RKO (cell line): ENCODE results near the gene MACROD2.
A peak's percentile ranks its signal among the peaks of the same experiment; 100 is the strongest.

Experiments used
- DNase-seq: peaks from one replicate; pipeline ENCODE4 v3.0.0-alpha.2; 2016; ENCODE audit warnings: low spot score

The MACROD2 gene

DNA sequence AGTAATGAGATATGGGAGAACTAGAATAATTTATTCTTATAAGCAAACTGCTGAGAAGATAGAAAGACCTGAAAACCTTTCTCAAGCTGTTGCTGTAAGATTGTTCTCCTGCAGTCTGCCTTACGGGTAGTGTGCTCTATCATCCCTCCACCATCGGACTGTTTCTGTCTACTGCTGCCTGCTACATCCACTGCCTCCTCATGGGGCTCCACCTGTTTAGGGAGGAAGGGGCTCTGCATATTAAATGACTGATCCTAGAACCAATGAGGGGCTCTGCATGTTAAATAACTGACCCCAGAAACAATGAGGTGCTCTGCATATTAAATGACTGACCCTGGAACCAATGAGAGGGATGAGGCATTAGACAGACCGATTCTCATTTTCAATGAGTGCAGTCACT is 1923.3 kb downstream of the MACROD2 start:
- DNase-seq: no peak

DNA sequence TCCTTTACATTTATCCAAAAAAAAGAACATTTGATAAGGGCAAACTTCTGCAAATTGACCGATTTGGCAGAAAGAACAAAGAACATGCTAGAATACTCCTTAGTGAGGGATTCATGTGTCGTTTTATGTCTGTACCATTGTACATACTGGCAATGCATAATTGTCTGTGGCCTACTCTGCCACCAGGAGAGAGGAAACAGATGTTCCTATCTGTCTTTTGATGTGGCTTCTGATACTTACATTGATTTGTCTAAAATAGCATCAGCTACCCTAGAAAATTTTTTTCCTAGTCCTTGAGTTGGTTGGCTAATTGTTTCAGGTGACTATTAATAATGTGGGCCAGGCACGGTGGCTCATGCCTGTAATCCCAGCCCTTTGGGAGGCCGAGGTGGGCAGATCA is 1923.8 kb downstream of the MACROD2 start:
- DNase-seq: no peak

DNA sequence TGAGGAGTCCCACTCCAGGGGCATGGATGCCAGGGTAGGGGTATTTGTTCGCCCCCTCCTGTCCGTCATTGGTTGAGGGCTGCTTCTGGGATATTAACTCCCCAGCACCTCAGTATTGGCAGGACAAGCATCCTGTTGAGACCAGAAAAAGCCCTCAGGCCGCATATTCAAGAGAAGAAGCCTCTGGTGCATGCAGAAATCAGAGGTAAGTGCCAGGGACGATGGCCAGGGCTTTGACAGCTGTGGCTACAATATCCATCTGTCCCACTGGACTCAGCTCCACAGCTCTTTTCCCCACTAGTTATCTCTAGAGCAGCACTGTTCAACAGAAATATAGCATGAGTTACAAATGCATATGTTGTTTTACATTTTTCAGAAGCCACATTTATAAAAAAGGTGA is 1926.6 kb downstream of the MACROD2 start:
- no peak for DNase-seq

DNA sequence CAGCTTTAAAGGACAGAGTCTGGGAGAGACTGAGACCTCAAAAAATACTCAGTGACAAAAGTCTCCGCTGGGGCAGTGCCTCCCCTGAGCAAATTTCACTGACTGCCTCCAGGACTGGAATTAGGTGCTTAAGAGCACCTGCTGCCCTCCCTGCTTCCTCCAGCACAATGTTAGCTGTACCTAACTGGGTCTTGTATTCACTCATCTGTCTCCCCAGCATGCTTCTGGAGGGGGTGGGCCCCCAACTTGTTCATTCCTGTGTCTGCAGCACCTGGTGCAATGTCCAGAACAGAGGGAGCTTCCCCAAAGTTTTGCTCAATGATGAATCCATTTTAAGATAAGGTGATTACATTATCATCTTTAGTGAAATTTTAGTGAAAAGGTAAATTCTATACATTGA is 1927.2 kb downstream of the MACROD2 start:
- no peak for DNase-seq

DNA sequence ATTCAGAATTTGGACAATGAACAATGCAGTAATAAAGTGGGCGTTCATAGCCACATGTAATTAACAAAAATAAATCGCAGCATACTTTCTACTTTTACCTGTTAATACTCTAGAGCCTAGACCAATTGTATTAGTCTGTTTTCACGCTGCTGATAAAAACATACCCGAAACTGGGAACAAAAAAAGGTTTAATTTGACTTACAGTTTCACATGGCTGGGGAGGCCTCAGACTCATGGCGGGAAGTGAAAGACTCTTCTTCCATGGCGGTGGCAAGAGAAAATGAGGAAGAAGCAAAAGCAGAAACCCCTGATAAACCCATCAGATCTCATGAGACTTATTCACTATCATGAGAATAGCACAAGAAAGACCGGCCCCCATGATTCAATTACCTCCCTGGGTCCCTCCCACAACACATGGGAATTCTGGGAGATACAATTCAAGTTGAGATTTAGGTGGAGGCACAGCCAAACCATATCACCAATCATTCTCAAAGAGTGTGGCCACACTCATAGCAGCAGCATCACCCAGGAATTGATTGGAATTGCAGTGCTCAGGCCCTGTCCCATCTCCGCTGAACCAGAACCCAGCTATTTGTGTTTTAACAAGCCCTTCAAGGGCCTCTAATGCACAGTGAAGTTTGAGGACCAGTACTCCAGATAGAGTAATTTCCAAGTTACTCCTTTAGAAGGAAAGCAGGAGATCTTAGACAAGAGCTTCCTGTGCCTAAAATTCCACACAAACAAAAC is 1927.9 kb downstream of the MACROD2 start:
- no peak for DNase-seq

DNA sequence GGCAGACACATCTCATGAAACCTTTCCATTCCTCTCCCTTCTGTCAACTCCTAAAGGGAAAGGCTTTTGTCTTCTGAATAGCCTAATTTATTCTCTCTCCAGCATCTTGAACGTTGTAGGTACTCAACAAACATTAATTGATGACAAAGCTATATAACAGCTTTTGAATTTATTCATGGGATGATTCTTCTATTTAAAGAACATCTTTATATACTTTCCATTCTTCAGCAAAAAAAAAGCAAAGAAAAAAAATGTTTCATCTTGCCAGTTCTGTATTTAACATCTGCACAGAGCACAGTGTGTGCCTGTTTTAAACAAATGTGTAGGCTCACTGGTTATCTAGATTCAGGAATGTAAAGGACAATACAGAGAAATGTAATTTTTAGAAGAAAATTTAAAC is 1929.2 kb downstream of the MACROD2 start:
- no peak for DNase-seq

DNA sequence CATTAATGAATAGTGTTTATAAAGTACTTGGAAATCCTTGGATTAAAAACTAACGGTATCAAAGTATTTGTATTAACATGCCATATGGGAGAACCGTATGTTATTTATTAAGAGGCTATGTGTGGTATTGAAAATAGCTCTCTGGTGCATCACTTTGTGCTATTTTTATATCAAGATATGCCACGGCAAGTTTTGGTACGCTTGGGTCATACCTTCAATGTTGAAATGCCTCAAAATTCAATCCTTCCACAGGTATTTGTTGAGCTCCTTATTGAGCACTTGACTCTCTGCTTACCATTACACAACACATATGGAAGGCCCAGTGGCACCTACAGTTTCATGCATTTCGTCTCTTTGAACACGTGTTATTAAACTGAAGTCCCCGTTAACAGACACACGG is 1930.1 kb downstream of the MACROD2 start:
- DNase-seq: no peak

DNA sequence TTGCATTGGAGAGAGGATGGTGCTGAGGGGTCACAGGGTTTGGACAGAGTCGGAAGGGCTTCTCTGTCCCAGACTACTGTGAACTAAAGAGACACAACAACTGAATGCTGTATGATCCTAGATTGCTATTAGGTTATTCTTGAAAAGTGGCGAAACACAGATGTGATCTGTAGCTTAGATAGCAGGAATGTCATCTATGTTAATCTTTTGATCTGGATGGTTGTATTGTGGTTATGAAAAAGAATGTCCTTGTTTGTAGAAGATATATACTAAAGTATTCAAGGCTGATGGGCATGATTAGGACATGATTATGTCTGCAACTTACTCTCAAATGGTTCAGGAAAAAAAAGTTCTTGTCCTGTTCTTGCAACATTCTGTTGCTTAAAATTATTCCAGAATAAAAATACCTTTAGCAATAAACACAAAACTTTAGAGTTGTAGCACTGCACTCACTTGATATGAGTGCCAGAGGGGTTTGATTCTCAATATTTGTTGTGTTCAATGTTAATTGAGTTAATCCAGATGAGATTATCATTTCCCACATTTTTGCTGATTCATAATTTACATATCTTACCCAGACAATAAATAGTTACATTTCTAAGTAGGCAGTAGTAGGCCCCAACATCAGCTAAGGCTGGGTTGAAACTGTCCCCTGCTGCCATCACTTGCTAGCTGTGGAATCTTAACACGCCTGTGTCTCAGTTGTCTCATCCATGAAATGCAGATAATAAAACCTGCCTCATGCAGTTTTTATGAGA is 1932.8 kb downstream of the MACROD2 start:
- no peak for DNase-seq

DNA sequence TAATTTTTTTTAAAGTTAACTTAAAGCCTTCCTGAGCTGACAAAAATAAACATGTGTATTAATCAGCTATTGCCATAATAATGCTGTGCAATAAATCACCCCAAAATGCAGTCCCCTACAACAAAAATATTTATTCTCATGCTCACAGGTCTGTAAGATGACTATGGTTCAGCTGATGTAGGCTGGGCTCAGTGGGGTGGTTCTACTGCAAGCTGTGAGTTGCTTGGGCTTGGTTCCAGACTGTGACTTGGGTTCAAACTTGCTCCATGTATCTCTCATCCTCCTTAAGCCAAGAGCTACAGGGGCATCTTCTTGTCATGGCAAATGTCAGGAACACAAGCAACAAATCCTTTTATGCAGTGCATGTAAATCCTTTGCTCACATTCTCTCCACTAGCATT is 1933.6 kb downstream of the MACROD2 start:
- no peak for DNase-seq

DNA sequence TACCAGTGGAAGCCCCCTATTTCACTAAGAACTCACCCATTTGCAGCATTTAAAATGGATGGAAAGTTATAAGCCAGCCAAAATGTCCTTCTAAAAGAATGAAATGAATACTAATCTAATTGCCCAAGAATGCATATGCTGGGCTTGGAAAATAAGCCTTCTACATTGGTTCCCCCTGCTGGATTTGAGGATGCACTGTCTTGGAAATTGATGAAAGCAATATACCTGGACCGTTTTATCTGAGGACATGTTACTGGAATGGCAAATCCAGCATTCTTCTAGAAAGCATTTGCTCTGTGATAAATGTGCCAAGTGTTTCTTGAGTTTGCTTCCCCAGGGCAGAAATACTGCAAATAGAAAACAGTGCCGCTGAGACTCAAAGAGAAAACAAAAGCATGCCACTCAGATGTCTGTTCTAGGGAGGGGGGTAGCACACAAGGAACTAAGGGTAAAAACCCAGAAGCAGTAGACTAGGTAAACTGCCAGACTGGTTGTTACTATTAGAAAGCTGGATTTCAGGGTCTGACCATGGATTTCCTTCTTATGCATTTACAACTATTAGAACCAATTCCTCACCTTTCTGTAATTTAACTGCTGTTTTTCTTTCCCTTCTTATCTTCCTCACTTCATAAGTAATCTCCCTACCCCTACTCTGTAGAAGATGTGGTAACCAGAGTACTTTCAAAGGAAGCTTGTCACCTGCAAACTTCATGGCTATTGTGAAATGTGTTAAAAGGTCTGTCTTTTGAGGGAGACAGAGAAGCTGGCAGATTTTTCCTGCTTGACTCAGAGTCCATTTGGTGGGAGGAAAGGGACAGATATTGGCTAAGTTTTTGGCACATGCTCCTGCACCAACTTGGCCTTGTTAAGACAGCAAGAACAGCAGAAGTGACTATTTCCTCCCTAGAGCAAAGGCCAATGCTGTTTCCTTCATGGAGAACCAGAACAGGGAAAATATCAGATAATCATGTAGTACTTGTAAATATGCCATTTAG is 1935.3 kb downstream of the MACROD2 start:
- peak; percentile 60 for DNase-seq

DNA sequence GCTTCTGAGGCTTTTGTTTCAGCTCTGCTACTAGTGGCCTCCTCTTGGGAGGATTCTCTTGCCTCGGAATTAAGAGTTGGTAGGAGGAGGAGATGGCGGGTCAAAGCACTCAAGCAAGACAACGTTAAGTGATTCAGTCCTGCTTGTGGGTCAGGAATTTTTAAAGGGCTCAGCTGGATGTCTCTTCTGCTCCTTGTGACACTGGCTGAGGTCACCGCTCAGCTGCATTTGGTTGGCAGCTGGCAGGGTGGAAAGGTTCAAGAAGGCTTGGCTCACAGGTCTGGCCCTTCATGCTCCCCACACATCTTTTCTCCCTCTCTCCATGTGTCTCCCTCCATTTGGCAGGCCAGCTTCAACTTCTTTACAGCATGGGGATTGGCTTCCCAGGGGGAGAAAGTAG is 1936.6 kb downstream of the MACROD2 start:
- no peak for DNase-seq

DNA sequence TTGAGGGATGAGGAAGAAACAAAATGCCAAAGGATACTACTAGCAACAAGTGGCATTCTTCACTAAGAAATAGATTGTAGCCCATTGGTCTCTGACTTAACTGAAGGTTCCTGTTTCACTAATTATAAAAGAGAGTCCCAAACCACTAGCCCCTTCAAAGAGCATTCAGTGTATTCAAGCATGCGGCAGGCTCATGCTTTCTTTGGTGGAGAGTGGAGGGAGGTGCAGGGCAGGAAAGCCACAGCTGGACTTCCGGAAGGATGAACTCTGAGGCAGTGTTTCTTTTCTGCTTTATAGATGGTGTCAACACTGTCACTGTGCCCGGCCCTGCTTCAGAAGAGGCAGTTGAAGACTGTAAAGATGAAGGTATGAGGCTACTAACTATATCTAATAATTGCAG is 1941.9 kb downstream of the MACROD2 start:
- DNase-seq: no peak

DNA sequence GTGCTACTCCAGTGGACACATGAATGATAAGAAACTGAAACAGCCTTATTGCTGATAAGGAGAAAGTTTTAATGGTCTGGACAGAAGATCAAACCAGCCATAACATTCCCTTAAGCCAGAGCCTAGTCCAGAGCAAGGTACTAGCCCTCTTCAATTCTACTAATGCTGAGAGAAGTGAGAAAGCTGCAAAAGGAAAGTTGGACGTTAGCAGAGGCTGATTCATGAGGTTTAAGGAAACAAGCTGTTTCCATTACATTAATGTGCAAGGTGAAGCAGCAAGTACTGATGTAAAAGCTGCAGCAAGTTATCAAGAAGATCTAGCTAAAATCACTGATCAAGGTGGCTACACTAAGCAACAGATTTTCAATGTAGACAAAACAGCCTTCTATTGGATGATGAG is 1943.5 kb downstream of the MACROD2 start:
- DNase-seq: no peak

DNA sequence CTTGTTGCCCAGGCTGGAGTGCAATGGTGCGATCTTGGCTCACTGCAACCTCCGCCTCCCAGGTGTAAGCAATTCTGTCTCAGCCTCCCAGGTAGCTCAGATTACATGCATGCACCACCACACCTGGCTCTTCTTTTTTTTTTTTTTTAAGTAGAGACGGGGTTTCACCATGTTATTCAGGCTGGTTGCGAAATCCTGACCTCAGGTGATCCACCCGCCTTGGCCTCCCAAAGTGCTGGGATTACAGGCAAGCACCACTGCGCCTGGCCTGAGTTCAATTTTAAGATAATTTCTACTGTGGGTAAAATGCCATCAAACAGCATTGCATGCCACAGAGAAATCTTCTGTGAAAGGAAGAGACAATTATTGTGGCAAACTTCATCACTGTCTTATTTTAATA is 1944.8 kb downstream of the MACROD2 start:
- DNase-seq: no peak

DNA sequence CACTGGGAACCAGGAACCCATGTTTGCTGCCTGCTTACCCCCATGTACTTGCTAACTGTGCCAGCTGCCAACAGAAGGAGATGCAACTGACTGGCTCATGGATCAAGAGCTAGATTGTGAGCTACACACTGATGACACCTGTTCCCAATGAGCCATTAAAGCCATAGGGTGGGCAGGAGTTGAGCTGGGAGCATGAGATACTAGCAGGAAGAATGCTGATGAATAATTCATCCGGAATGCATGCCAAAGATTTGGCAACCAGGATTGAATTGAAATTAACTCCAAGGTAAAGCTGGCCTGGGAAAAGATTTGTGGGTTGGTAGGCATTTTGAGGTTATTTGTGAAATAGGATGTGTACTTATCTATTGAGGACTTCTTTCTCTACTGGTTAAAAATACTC is 1946.8 kb downstream of the MACROD2 start:
- DNase-seq: peak; percentile 38

DNA sequence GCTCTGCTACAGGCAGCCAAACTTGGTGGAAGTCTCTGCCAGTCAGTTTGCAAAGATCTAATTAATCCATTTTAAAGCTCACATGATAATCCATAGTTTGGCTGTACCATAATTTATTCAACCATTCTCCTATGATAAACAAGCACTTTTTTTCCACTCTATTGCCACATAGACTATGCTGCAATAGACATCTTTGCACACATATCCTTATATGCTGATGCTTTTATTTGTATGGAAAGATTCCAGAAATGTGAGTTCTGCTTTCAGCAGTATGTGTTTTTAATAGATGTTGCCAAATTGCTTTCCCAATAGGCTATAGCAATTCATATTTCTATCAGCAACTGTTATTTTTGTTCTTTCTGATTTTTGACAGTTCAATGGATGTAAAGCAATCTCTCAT is 1950.0 kb downstream of the MACROD2 start:
- no peak for DNase-seq

DNA sequence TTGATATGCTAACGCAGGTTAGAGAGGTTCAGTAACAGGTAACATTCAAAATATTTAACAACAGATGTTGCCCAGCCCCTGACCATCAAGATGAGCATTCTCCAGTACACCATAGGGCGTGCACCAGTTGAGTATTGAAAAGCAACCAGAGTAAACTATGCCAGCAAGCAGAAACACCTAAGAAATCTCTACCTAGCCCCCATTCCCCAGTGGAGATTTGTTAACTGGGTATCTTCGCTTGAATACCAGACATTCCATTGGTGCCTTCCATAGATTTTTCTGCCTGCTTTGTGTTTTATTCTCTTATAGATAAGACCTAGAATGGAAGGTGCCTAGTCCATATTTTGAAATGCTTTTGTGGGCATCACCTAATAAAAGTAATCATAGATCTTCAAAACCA is 1954.1 kb downstream of the MACROD2 start:
- no peak for DNase-seq

DNA sequence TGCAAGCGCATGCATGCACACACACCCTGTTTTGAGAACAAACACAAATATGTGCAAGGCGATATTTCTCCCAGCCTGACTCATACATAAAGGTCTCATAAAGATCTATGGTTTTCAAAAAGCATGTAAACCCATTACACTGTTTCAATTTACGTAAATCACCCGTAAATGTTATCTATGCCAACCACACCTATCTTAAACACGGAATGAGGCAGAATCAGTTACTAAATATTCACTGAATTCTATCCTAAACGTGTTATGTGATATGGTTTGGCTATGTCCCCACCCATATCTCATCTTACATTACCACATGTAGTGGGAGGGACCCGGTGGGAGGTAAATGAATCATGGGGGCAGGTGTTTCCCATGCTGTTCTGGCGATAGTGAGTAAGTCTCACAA is 1956.3 kb downstream of the MACROD2 start:
- no peak for DNase-seq

DNA sequence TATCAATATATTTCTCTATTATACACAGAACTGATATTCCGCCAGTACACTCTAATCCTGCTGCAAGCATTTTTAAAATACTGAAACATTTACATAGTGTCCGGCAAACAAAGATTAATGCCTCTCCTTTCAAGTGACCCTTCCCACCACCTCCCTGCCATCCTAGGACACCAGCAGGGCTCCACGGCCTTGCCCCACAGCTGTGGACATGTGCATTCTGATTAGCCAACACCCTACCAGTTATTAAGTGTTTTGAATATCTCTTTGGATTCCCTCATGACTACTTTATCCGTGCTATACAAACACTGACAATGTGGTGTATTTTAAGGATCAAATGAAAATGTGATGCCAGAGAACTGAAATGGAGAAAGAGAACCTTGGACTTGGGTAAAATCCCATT is 1962.8 kb downstream of the MACROD2 start:
- no peak for DNase-seq

DNA sequence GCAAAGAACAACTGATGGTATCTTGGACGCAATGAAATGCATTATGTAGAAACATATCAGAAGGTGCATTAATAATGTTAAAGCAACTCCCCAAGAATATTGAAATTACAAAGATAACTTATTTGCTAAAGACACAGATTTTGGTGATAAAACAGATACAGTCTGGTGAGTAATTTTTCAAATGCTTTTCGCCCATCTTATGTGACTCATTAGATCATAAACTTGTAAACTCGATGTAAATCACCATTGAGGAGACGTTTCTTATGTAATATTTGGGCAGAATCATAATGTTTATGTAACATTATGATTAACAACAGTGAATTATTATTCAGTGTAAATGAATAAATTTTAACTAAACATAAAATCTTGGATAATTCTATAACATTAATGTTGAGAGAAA is 1969.8 kb downstream of the MACROD2 start:
- DNase-seq: no peak

DNA sequence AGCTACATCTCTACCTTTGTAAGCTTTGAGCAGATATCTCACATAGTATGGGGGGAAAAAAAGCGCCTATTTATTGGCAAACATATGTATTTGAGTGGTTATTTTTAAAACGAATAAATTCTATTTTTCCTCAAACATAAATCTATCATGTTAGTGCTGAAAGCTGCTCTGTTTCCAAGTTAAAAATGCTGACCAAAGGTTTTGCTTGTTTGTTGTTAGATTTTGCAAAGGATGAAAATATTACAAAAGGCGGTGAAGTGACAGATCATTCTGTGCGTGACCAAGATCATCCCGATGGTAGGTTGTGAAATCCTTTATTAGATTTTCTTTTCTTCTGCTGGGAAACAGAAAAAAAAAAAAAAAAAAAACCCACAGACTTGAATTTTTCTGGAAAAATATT is 1972.0 kb downstream of the MACROD2 start:
- DNase-seq: no peak

DNA sequence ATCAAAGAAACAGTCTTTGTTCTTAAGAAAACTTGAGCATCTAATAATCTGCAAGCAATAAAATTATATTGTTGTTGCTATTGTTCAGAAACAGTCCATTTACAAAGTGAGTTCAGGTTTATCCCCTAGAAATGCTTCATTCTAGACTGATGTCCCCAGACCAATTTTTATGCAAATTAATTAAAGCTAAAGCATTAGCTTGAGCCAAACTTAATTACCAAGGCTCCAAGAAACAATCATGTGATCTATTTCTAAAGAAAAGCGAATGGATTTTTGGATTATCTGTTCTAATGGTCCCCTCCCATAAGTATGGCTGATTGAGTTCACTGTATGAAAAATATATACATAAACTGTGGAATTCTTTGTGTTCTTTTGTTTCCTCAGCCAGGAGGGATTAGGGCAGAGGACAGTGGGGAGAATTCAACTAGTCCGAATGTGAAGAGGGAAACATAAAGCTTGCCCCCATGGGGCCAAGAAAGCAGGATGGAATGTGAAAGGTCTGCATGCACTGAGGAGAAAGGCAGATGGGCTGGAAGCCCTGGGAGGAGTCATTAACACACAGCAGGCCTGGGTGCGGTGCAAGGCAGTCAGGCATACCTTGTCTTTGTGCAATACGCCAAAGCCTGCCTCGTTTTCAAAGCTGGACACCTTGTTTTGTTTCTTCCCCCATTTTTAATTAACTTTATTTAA is 1980.9 kb downstream of the MACROD2 start:
- no peak for DNase-seq
